ENCODE results near the gene SUCLG2. TPM values are rescaled to one million over a fixed set of nuclear protein-coding genes. Genes with fewer than 3 reads are reported as not detected.

SUCLG2 gene
- total and polyA plus RNA-seq, 5 experiments from 2014 or later, result 62.7 to 93.8 (median 79.7) TPM

GRCh38 chr3:67683522-67683921 is 29.1 kb upstream of the SUCLG2 start:
- Mint-ChIP-seq H3K36me3 (peaks cover 0 to 5% (median 5%) of the 10 kb centered on the region in 3 donors), H3K27ac (peak overlapping the region in 9 of 10 donors; percentile 11 to 94 (median 67)), H3K9me3 (peaks cover 0 to 9% (median 0%) of the 10 kb centered on the region in 9 donors), H3K27me3 (no peaks in the 10 kb centered on the region), H3K4me1 (peaks cover 24 to 50% (median 44%) of the 10 kb centered on the region in 4 donors), H3K4me3 (peak overlapping the region in 4 of 10 donors; percentile 7 to 39 (median 19))
- POLR2A ChIA-PET, result interaction anchor here (0.9 to 1.6 kb wide), 6 partner anchors 8 to 55 kb away, joined by 3 to 9 read pairs (median 5); partner anchors contain the start of gene SUCLG2
- DNase-seq (peak in 2 of 10 donors; percentile 7 to 22), ATAC-seq (peak in 1 of 2 donors; percentile 14)

- H3K36me3 Mint-ChIP-seq, result peaks cover 0 to 13% (median 12%) of the 10 kb centered on the region in 3 donors
- H3K27ac Mint-ChIP-seq, result peak overlapping the region; percentile 31 to 94 (median 72)
- ATAC-seq (peak; percentile 69 to 76), DNase-seq (peak in 3 of 10 donors; percentile 10 to 27 (median 19))
- H3K9me3 Mint-ChIP-seq, result peaks cover 0 to 17% (median 3%) of the 10 kb centered on the region in 9 donors
- POLR2A ChIA-PET, result interaction anchor here (1.0 to 1.8 kb wide), 2 partner anchors 14 to 23 kb away, joined by 3 to 5 read pairs; no protein-coding TSS in a partner anchor
- H3K4me1 Mint-ChIP-seq, result peaks cover 29 to 50% (median 40%) of the 10 kb centered on the region in 4 donors
- no peaks in the 10 kb centered on the region for H3K27me3 Mint-ChIP-seq
- H3K4me3 Mint-ChIP-seq, result peak overlapping the region; percentile 0 to 65 (median 41)
These were observed 24.3 kb upstream of the SUCLG2 start for GRCh38 chr3:67678665-67679064.

- H3K36me3 Mint-ChIP-seq, result peaks cover 0 to 15% (median 8%) of the 10 kb centered on the region in 3 donors
These were observed 19.6 kb upstream of the SUCLG2 start for GRCh38 chr3:67674055-67674454.

GRCh38 chr3:67662733-67663132 is 8.3 kb upstream of the SUCLG2 start:
- peak overlapping the region in 8 of 10 donors; percentile 8 to 89 (median 66) for H3K27ac Mint-ChIP-seq
- H3K27me3 Mint-ChIP-seq, result no peaks in the 10 kb centered on the region

More at GRCh38 chr3:67674055-67674454, 19.6 kb upstream of the SUCLG2 start:
- no peak for ATAC-seq
- POLR2A ChIA-PET, result no interaction called here
- peak overlapping the region in 2 of 10 donors; percentile 20 to 49 for H3K4me3 Mint-ChIP-seq
- no peaks in the 10 kb centered on the region for H3K27me3 Mint-ChIP-seq
- peaks cover 0 to 10% (median 3%) of the 10 kb centered on the region in 9 donors for H3K9me3 Mint-ChIP-seq
- peaks cover 27 to 44% (median 33%) of the 10 kb centered on the region in 4 donors for H3K4me1 Mint-ChIP-seq
- peak overlapping the region in 4 of 10 donors; percentile 2 to 83 (median 24) for H3K27ac Mint-ChIP-seq
- DNase-seq, result no peak

GRCh38 chr3:67661089-67661488 is 6.7 kb upstream of the SUCLG2 start:
- Mint-ChIP-seq H3K27me3 (no peaks in the 10 kb centered on the region), H3K4me3 (peak overlapping the region in 3 of 10 donors; percentile 1 to 34 (median 12)), H3K27ac (peak overlapping the region; percentile 6 to 68 (median 47)), H3K36me3 (peaks cover 0 to 5% (median 0%) of the 10 kb centered on the region in 3 donors), H3K9me3 (peaks cover 0 to 28% (median 3%) of the 10 kb centered on the region in 9 donors), H3K4me1 (peaks cover 32 to 78% (median 59%) of the 10 kb centered on the region in 4 donors)
- ATAC-seq (no peak), DNase-seq (no peak)
- POLR2A ChIA-PET, result interaction anchor here (1.3 kb wide), 1 partner anchor 77 kb away, joined by 3 read pairs; no protein-coding TSS in a partner anchor

More at GRCh38 chr3:67662733-67663132, 8.3 kb upstream of the SUCLG2 start:
- DNase-seq, result peak in 7 of 10 donors; percentile 11 to 51 (median 33)
- Mint-ChIP-seq H3K4me3 (peak overlapping the region; percentile 6 to 74 (median 58)), H3K36me3 (peaks cover 0 to 4% (median 0%) of the 10 kb centered on the region in 3 donors), H3K9me3 (peaks cover 0 to 17% (median 3%) of the 10 kb centered on the region in 9 donors), H3K4me1 (peaks cover 32 to 79% (median 56%) of the 10 kb centered on the region in 4 donors)
- POLR2A ChIA-PET, result interaction anchor here (1.4 kb wide), 1 partner anchor 69 kb away, joined by 3 read pairs; no protein-coding TSS in a partner anchor
- ATAC-seq, result peak; percentile 91 to 94

- Mint-ChIP-seq H3K4me3 (peak overlapping the region in 1 of 10 donors; percentile 30), H3K27me3 (no peaks in the 10 kb centered on the region), H3K36me3 (peaks cover 0 to 5% (median 2%) of the 10 kb centered on the region in 3 donors), H3K27ac (peak overlapping the region in 9 of 10 donors; percentile 23 to 87 (median 77)), H3K4me1 (peaks cover 32 to 73% (median 56%) of the 10 kb centered on the region in 4 donors), H3K9me3 (peaks cover 0 to 34% (median 3%) of the 10 kb centered on the region in 9 donors)
- DNase-seq, result no peak
- POLR2A ChIA-PET, result interaction anchor here (1.2 to 5.8 kb wide), 2 partner anchors 34 to 81 kb away, joined by 3 to 105 read pairs; no protein-coding TSS in a partner anchor
- no peak for ATAC-seq
These were observed 2.8 kb upstream of the SUCLG2 start for GRCh38 chr3:67657192-67657591.

- peak overlapping the region in 2 of 10 donors; percentile 79 to 92 for H3K4me3 Mint-ChIP-seq
- H3K4me1 Mint-ChIP-seq, result peaks cover 37 to 74% (median 58%) of the 10 kb centered on the region in 4 donors
- POLR2A ChIA-PET, result interaction anchor here (1.2 to 5.8 kb wide), 6 partner anchors 8 to 82 kb away, joined by 3 to 105 read pairs (median 6); no protein-coding TSS in a partner anchor
- peaks cover 0 to 34% (median 3%) of the 10 kb centered on the region in 9 donors for H3K9me3 Mint-ChIP-seq
- no peak for DNase-seq
- no peaks in the 10 kb centered on the region for H3K27me3 Mint-ChIP-seq
- H3K36me3 Mint-ChIP-seq, result peaks cover 0 to 7% (median 5%) of the 10 kb centered on the region in 3 donors
- peak overlapping the region in 8 of 10 donors; percentile 86 to 97 (median 96) for H3K27ac Mint-ChIP-seq
- ATAC-seq, result no peak
These were observed 2.2 kb upstream of the SUCLG2 start for GRCh38 chr3:67656614-67657013.

GRCh38 chr3:67655364-67656121 is 1.1 kb upstream of the SUCLG2 start:
- Mint-ChIP-seq H3K4me1 (peaks cover 39 to 76% (median 63%) of the 10 kb centered on the region in 4 donors), H3K9me3 (peaks cover 0 to 34% (median 3%) of the 10 kb centered on the region in 9 donors), H3K4me3 (peak overlapping the region; percentile 79 to 92 (median 88)), H3K27me3 (no peaks in the 10 kb centered on the region), H3K27ac (peak overlapping the region; percentile 82 to 97 (median 95)), H3K36me3 (peaks cover 0 to 7% (median 5%) of the 10 kb centered on the region in 3 donors)
- DNase-seq, result peak; percentile 22 to 88 (median 76)
- POLR2A ChIA-PET, result interaction anchor here (0.7 to 5.8 kb wide), 28 partner anchors 9 to 657 kb away, joined by 3 to 105 read pairs (median 4); partner anchors contain the start of gene KBTBD8
- ATAC-seq, result peak; percentile 57 to 61

- POLR2A ChIA-PET, result interaction anchor here (0.7 to 5.8 kb wide), 27 partner anchors 10 to 656 kb away, joined by 3 to 105 read pairs (median 5); partner anchors contain the start of gene KBTBD8
- peak overlapping the region; percentile 79 to 92 (median 88) for H3K4me3 Mint-ChIP-seq
- H3K9me3 Mint-ChIP-seq, result peaks cover 0 to 34% (median 3%) of the 10 kb centered on the region in 9 donors
- DNase-seq, result peak in 3 of 10 donors; percentile 16 to 40 (median 24)
- H3K27me3 Mint-ChIP-seq, result no peaks in the 10 kb centered on the region
- peaks cover 0 to 7% (median 5%) of the 10 kb centered on the region in 3 donors for H3K36me3 Mint-ChIP-seq
- H3K27ac Mint-ChIP-seq, result peak overlapping the region; percentile 82 to 97 (median 95)
- peak; percentile 16 to 27 for ATAC-seq
- peaks cover 37 to 76% (median 68%) of the 10 kb centered on the region in 4 donors for H3K4me1 Mint-ChIP-seq
These were observed 399 bp upstream of the SUCLG2 start for GRCh38 chr3:67654844-67655177.

GRCh38 chr3:67653425-67654098 is 850 bp downstream of the SUCLG2 start:
- peaks cover 2 to 13% (median 5%) of the 10 kb centered on the region in 3 donors for H3K36me3 Mint-ChIP-seq
- H3K4me3 Mint-ChIP-seq, result peak overlapping the region; percentile 70 to 90 (median 83)
- POLR2A ChIA-PET, result interaction anchor here (0.6 to 5.8 kb wide), 16 partner anchors 9 to 655 kb away, joined by 3 to 105 read pairs (median 6); partner anchors contain the start of gene KBTBD8
- no peaks in the 10 kb centered on the region for H3K27me3 Mint-ChIP-seq
- no peak for ATAC-seq
- H3K9me3 Mint-ChIP-seq, result peaks cover 0 to 31% (median 3%) of the 10 kb centered on the region in 9 donors
- DNase-seq, result no peak
- H3K4me1 Mint-ChIP-seq, result peaks cover 42 to 77% (median 73%) of the 10 kb centered on the region in 4 donors
- peak overlapping the region; percentile 20 to 91 (median 85) for H3K27ac Mint-ChIP-seq

- Mint-ChIP-seq H3K4me3 (peak overlapping the region in 6 of 10 donors; percentile 22 to 79 (median 32)), H3K27ac (peak overlapping the region in 8 of 10 donors; percentile 5 to 91 (median 23)), H3K9me3 (no peaks in the 10 kb centered on the region), H3K4me1 (peaks cover 43 to 81% (median 77%) of the 10 kb centered on the region in 4 donors), H3K36me3 (peaks cover 0 to 35% (median 24%) of the 10 kb centered on the region in 3 donors), H3K27me3 (no peaks in the 10 kb centered on the region)
- ATAC-seq (no peak), DNase-seq (no peak)
- POLR2A ChIA-PET, result interaction anchor here (1.4 kb wide), 1 partner anchor 33 kb away, joined by 5 read pairs; no protein-coding TSS in a partner anchor
These were observed 4.3 kb downstream of the SUCLG2 start for GRCh38 chr3:67650084-67650483.
